ENCODE data around the gene RPS6KC1. TPM values are rescaled to one million over a fixed set of nuclear protein-coding genes. Genes with fewer than 3 reads are reported as not detected.
"Not testable (repeated sequence)": the region's sequence is repeated elsewhere in the genome, so short reads cannot be mapped to it uniquely, and the experiment has no call there.

Gene RPS6KC1
- polyA plus RNA-seq, 3 donors = 3.8 to 6.6 (median 6.2) TPM

- H3K27ac ChIP-seq (ENCODE audit: low read depth, low read length) = no peak overlapping the region
- 78 to 97% (median 88%) methylated on average over 1 of the region's 1 CpG for WGBS, 3 donors
Observed at GRCh38 chr1:213127074-213127473, 76.0 kb downstream of the RPS6KC1 start.

GRCh38 chr1:213131851-213132655 lies 81.0 kb downstream of the RPS6KC1 start:
- no peak overlapping the region for H3K27ac ChIP-seq (ENCODE audit: low read depth, low read length)

- no peak overlapping the region for H3K27ac ChIP-seq (ENCODE audit: low read depth, low read length)
Observed at GRCh38 chr1:213135572-213135971, 84.5 kb downstream of the RPS6KC1 start.

- H3K27ac ChIP-seq (ENCODE audit: low read depth, low read length) = no peak overlapping the region
- 76 to 87% (median 83%) methylated on average over 5 of the region's 5 CpGs for WGBS, 3 donors
Observed at GRCh38 chr1:213136190-213136917, 85.3 kb downstream of the RPS6KC1 start.

GRCh38 chr1:213138391-213138790 lies 87.3 kb downstream of the RPS6KC1 start:
- 94 to 96% (median 95%) methylated on average over 4 of the region's 4 CpGs for WGBS, 3 donors
- no peak overlapping the region for H3K27ac ChIP-seq (ENCODE audit: low read depth, low read length)

- 84 to 100% (median 93%) methylated on average over 1 of the region's 1 CpG for WGBS, 3 donors
- no peak overlapping the region for H3K27ac ChIP-seq (ENCODE audit: low read depth, low read length)
Observed at GRCh38 chr1:213138892-213139291, 87.9 kb downstream of the RPS6KC1 start.

DNA sequence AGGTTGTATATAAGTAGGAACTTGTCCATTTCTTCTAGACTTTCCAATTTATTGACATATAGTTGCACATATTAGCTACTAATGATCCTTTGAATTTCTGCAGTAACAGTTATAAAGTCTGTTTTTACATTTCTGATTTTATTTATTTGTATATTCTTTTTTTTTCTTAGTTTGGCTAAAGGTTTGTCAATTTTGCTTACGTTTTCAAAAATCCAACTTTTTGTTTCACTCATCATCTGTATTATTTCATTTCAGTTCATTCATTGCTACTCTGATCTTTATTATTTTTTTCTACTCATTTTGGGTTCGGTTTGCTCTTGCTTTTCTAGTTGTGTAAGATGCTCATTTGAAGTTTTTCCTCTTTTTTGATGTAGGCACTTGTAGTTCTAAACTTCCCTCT lies 97.9 kb downstream of the RPS6KC1 start:
- WGBS, 3 donors = 96 to 99% (median 98%) methylated on average over 2 of the region's 2 CpGs

DNA sequence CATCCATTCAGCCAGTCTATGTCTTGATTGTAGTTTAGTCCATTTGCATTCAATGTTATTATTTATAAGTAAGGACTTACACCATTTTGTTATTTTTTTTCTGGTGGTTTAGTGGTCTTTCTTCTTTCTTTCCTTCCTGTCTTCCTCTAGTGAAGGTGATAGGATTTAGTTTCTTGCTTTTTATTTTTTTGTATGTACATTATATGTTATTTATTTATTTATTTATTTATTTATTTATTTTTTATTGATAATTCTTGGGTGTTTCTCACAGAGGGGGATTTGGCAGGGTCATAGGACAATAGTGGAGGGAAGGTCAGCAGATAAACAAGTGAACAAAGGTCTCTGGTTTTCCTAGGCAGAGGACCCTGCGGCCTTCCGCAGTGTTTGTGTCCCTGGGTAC lies 99.0 kb downstream of the RPS6KC1 start:
- no CpG with 5 or more reads among the region's 2 CpGs for WGBS, 3 donors
- H3K27ac ChIP-seq (ENCODE audit: low read depth, low read length) = not testable (repeated sequence)

More for the DNA sequence above, 97.9 kb downstream of the RPS6KC1 start:
- no peak overlapping the region for H3K27ac ChIP-seq (ENCODE audit: low read depth, low read length)

GRCh38 chr1:213154056-213154685 lies 103.1 kb downstream of the RPS6KC1 start:
- no peak overlapping the region for H3K27ac ChIP-seq (ENCODE audit: low read depth, low read length)
- WGBS, 3 donors = 44 to 64% (median 62%) methylated on average over 3 of the region's 3 CpGs

DNA sequence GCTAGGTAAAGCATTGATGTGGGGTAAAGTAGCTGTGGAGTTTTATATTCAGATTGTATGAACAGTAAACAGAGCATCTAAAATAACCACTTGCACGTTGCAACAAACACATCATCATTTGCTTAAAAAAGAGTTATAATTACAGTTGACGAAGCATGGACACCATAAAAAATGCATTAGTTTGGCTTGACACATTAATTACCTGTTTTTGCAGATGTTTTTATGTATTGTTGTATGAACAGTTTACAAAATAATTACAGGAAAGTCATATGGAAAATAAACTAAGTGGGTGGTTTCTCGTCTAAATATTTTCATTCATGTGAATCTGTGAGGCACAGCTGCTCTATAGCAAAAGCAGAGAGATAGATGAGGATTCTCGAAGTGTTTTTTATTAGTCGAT lies 108.3 kb downstream of the RPS6KC1 start:
- no peak overlapping the region for H3K27ac ChIP-seq (ENCODE audit: low read depth, low read length)
- 79 to 93% (median 86%) methylated on average over 5 of the region's 5 CpGs for WGBS, 3 donors

GRCh38 chr1:213160442-213160841 lies 109.4 kb downstream of the RPS6KC1 start:
- WGBS, 3 donors = 99% methylated on average over 2 of the region's 2 CpGs
- not testable (repeated sequence) for H3K27ac ChIP-seq (ENCODE audit: low read depth, low read length)

GRCh38 chr1:213162338-213162737 lies 111.3 kb downstream of the RPS6KC1 start:
- WGBS, 3 donors = 68 to 78% (median 75%) methylated on average over 2 of the region's 2 CpGs
- H3K27ac ChIP-seq (ENCODE audit: low read depth, low read length) = no peak overlapping the region

DNA sequence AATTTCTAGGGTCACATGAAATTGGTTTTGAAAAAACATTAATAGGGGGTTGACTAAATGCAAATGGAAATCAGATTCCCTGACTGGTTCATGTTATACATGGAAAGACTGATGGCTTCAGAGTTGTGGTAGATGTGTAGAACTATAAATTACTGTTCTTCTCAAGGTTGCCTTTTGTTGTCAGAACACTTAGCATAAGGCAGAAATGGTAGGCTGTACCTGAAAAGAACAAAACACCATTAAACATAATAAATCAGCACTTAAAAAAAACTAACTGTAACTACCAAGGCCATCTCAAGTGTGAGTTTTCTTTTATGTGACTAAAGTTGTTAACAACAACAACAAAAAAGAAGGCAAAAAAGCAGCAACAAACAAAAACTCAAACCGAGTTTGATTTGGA lies 111.8 kb downstream of the RPS6KC1 start:
- WGBS, 3 donors = 74 to 77% (median 76%) methylated on average over 1 of the region's 1 CpG
- H3K27ac ChIP-seq (ENCODE audit: low read depth, low read length) = no peak overlapping the region

- WGBS, 3 donors = 67 to 89% (median 87%) methylated on average over 3 of the region's 3 CpGs
- H3K27ac ChIP-seq (ENCODE audit: low read depth, low read length) = no peak overlapping the region
Observed at GRCh38 chr1:213163278-213163711, 112.3 kb downstream of the RPS6KC1 start.

- WGBS, 3 donors = 96 to 100% (median 98%) methylated on average over 3 of the region's 3 CpGs
- no peak overlapping the region for H3K27ac ChIP-seq (ENCODE audit: low read depth, low read length)
Observed at GRCh38 chr1:213164561-213164960, 113.5 kb downstream of the RPS6KC1 start.

GRCh38 chr1:213166852-213167251 lies 115.8 kb downstream of the RPS6KC1 start:
- no peak overlapping the region for H3K27ac ChIP-seq (ENCODE audit: low read depth, low read length)
- 51 to 66% (median 63%) methylated on average over 3 of the region's 3 CpGs for WGBS, 3 donors

DNA sequence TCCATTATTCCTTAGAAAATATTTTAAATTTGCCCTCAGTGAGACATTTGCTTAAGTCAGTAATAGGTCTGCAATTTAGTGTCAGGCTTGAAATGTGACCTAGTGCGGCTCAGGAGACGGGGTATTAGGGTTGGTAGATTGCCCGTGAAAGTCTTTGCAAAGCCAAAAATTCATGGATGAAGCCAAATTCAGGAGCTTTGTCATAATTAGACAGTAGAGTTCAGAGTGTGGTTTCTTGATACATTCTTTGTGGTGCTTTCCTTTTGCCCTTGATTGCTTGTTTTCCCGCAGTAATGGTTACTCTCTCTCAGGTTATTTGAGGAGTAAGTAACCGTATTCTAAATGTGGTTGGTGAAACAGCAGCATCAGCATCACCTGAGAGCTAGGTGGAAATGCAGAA lies 120.7 kb downstream of the RPS6KC1 start:
- H3K27ac ChIP-seq (ENCODE audit: low read depth, low read length) = no peak overlapping the region
- WGBS, 3 donors = 96 to 99% (median 97%) methylated on average over 5 of the region's 5 CpGs

DNA sequence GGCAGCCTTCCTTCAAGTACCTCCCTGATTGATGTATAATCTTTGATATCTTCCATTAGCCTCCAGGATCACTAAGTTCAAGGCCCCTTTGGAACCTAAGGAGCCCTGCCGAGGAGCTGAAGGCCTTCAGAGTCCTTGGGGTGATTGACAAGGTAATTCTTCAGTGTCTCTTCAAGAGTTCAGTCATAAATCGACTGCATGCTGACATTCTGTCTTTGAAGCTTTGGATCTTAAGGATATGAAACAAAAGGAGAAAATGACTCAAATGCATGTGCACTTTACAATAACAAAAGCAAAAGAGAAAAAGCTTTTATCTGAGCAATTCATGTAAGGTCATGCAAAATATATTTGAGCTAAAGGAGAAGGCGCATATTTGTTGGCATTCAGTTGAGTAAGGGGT lies 125.3 kb downstream of the RPS6KC1 start:
- WGBS, 3 donors = 78 to 89% (median 88%) methylated on average over 3 of the region's 3 CpGs

GRCh38 chr1:213179784-213180183 lies 128.7 kb downstream of the RPS6KC1 start:
- WGBS, 3 donors = 84 to 96% (median 93%) methylated on average over 2 of the region's 2 CpGs
- no peak overlapping the region for H3K27ac ChIP-seq (ENCODE audit: low read depth, low read length)

More for the DNA sequence above, 125.3 kb downstream of the RPS6KC1 start:
- H3K27ac ChIP-seq (ENCODE audit: low read depth, low read length) = no peak overlapping the region
